GM21390 (cell line): ENCODE results near the gene TNIP2.

ENCODE experiments used
- ATAC-seq: cut with Tn5 transposase; IDR thresholded peaks from one replicate; pipeline ENCODE4 v1.9.1; 2021; ENCODE audit not compliant: unreplicated experiment

TNIP2 gene

DNA sequence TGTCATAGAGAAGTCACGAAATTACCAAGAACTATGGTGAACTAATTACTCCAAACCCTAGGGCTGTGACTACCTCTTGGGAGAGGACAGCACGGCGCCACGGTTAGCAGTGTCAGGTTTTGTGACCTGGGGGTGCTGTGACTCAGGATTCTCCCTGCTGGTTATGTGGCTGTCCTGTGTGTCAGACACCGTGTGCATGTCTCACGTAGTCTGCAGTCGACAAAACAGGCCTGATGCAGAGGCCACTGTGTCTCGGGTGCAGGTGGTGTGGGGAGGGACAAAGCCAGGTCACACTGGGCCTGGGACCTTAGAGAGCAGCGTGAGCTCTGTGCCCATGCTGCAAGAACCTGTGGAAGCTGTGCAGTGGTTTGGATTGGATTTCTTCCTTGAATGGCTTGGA lies 34.1 kb downstream of the TNIP2 start:
- ATAC-seq, result no peak

DNA sequence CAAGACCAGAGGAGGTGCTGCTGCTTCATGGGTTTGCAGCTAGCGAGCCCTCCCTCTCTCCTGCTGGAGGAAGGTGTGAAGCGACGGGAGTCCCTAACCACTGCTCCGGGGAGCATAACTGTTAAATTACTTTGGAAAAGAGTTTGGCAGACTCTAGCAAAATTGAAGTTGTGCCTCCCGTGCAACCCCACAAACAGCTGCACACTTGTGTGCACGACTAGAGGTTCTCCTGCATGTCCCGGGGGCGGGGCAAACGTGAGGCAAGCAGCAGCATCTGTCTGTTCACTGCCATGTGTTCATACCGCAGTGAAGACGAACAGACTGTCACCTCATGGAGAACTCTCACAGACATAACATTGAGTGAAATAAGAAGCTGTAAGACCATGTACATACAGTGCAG lies 34.5 kb downstream of the TNIP2 start:
- no peak for ATAC-seq

DNA sequence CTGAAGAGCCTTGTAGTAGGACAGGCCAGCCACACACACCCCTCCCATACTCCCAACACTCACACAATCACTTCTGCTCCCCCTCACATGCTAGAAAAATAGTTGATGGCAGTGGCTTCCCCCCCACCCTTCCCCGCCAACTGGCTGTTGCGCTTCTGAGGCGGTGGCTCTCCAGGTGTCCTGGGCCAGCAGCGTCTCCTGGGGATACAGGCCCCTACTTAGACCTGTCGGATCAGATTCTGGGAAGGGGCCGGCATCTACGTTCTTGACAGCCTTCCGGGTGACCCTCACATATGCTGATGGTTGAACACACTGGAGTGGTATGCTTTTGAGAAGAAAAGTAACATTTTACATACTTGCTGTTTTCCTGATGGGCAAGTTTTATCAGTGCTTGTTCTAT lies 39.9 kb downstream of the TNIP2 start:
- no peak for ATAC-seq

DNA sequence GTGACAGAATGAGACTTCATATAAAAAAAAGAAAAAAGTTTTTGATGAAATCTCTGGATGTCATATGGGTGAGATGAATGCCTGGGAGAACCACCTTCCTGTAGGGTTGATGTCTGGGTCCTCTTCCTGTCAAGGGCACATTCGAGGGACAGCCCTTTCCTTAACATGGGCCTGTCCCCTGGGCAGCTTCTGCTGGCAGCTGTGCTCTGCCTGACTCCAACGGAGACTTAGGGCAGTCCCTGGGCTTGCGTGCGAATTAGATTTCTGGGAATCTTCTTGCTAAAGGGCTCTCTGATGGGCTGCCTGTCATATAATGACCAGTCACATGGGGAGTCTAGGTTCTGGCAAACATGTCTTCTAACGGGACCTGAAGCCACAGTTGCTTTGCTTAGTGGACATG lies 40.7 kb downstream of the TNIP2 start:
- no peak for ATAC-seq

GRCh38 chr4:2714918-2715317 lies 41.2 kb downstream of the TNIP2 start:
- ATAC-seq, result no peak

DNA sequence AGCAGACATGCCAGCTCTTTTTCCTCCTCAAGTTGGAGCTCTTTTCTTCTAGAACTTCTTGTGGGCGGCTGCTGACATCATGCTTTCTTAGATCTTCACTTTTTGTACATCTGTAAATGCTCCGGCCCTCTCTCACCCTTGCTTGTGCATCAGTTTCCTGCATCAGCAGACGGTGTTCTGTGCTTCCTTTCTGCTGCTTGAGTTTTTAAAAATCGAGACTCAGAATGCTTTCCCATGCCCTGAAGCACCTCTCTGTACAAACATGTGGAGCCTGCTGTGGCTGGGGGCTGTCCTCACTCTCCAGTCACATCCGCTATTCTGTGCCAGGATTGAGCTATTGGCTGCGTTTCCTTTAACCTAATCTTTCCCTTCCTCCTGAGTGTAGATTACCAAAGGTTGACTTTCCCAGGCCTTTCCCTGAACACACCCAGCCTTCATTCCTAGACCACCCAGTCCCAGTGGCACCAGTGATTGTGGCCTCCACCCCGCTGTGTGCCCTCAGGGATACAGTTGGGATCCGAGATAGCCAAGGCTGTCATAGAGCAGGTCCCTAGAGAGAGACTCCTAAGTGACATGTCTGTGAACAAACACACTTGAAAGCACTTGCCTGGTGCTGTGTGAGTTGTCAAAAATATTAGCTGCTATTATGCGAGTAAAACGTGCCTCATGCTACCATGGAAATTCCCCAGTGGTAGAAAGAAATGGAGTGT lies 41.9 kb downstream of the TNIP2 start:
- no peak for ATAC-seq

DNA sequence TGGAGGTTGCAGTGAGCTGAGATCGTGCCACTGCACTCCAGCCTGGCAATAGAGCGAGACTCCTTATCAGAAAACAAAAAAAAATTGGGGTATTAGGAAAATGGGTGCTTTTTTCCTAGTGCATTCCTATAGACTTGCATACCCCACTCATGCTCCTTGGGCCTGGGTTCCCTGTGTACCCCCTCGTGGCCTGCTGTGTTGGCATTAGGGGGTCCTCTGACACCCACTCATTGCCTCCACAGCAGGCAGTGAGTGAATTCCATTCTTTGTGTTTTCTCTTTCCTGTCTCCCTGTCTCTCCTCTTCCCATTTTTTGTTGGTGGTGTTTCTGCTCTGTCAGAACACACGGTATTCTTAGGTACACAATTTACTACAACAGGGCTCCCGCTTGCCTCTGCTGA lies 42.8 kb downstream of the TNIP2 start:
- ATAC-seq, result no peak

DNA sequence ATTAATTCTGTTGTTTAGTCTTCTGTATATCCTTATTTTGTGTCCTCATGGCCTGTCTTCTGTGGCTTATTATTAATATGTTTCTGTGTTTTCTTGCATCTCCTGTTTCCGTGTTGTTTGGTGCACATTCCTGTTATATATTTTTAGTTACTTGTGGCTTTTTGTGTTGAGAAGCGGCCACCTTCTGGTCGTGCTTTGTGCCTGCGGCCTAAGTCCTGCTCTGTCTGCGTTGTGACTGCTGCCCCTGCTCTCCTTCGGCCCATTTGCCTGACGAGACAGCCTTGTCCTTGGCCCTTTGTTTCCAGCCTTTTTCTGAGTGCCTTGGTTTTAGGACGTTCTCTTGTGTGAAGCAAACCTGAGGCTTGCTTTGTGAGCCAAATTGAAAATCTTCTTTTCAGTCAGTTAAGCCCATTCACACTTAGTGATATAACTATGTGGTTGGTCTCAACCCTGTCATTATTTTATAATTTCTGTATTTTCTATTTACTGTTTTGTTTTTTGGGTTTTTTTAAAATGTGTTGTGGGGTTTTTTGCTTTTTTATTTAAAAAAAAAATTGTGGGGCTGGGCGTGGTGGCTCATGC lies 43.8 kb downstream of the TNIP2 start:
- ATAC-seq, result no peak

GRCh38 chr4:2702770-2703169 lies 53.4 kb downstream of the TNIP2 start:
- no peak for ATAC-seq

DNA sequence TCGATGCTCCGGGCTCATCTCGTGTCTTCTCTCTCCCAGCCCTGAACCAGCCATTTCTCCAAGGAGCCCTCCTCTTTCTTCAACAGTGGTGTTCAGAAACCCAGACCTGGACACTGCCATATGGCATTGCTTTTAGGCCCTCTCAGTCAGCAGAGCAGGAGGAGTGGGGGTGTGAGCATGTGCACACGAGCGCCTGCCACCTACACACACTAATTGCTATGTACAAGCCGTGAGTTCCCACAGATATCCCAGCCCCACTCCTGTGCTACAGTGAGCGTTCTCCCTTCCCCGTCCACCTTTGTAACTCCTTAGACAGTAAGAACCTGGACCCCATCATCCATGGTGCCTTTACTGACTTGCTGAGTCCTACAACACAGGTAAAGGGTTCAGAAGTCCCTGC lies 53.8 kb downstream of the TNIP2 start:
- ATAC-seq, result no peak

- ATAC-seq, result no peak
Measured at GRCh38 chr4:2700031-2700430, 56.1 kb downstream of the TNIP2 start.

DNA sequence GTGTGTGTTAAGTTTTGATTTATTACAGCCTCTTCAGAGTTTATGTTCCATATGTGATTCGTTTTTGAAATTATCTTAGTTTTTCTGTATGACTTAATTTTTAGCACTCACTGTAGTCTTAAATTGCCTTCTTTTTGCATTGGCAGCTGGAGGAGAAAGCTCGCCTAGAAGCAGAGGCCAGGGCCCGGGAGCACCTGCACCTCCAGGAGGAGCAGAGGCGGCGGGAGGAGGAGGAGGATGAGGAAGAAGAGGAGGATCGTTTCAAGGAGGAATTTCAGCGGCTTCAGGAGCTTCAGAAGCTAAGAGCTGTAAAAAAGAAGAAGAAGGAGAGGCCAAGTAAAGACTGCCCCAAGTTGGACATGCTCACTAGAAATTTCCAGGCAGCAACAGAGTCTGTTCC lies 56.6 kb downstream of the TNIP2 start:
- no peak for ATAC-seq

GRCh38 chr4:2698951-2699505 lies 57.1 kb downstream of the TNIP2 start:
- no peak for ATAC-seq

GRCh38 chr4:2698504-2698903 lies 57.6 kb downstream of the TNIP2 start:
- no peak for ATAC-seq

DNA sequence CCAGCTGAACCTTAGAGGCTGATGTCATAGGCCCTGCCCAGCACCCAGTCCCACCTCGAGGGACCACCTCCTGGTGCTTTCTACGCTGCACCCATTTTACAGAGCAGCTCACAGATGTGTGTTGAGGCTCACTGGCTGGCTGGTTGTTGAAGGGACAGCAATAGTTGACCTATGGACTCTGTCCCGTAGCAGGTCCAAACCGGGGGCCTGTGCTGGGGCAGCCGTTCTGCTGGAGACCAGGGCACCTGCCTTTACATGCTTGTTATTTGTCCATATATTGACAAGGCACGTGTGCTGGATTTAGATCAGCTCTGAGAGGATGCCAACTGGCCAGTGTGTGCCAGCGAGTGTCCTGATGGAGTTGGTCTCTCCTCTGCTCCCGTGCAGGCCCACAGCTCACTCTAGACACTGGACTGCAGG lies 58.1 kb downstream of the TNIP2 start:
- no peak for ATAC-seq

DNA sequence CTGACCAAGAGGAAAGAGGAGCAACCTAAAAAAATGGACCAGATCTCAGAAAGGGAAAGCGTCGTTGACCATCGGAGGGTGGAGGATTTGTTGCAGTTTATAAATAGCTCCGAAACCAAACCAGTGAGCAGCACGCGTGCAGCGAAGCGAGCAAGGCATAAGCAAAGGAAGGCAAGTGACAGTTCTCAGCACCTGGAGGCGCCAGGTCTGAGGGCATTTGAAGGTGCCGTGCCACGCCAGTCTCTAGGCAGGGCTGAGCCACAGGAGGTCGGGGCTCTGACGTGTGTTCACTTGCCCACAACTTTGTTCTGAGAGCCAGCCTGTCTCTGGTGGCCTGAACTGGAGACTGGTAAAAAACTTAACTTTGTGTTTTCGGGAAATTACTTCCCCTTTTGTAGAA lies 59.7 kb downstream of the TNIP2 start:
- peak; percentile 86 for ATAC-seq

GRCh38 chr4:2695346-2696060 lies 60.6 kb downstream of the TNIP2 start:
- ATAC-seq, result no peak

GRCh38 chr4:2694691-2695090 lies 61.4 kb downstream of the TNIP2 start:
- ATAC-seq, result no peak

- ATAC-seq, result no peak
Measured at GRCh38 chr4:2691952-2692435, 64.1 kb downstream of the TNIP2 start.
